HepG2 (cell line): ENCODE measurements around the gene GPBAR1. TPM values are rescaled to one million over a fixed set of nuclear protein-coding genes. Genes with fewer than 3 reads are reported as not detected.

Experiments used
- AGO2 ChIP-seq: fragments of 200-400 bp; formaldehyde crosslinking; optimal IDR thresholded peaks from 2 replicates; pipeline ENCODE3; 2017; ENCODE audit warnings: mild to moderate bottlenecking, low read depth, low read length, moderate library complexity
- ARNT ChIP-seq: fragments of 450-650 bp; IDR thresholded peaks from 2 replicates; pipeline ENCODE4 v1.6.1; 2017
- ELK4 ChIP-seq: sonication (generic); formaldehyde crosslinking; IDR thresholded peaks from 2 replicates; pipeline ENCODE4 v1.9.0; 2021; ENCODE audit warnings: missing genetic modification reagents, borderline replicate concordance
- FOXM1 ChIP-seq: sonication (generic); formaldehyde crosslinking; IDR thresholded peaks from 2 replicates; pipeline ENCODE4 v1.5.0; 2020; ENCODE audit warnings: missing genetic modification reagents
- GABPA ChIP-seq, 2 experiments: IDR thresholded peaks; 2 replicates each; pipeline ENCODE4 v1.6.1; 2011 to 2016; ENCODE audit warnings: low read depth in 2 of 2, low read length in 1 of 2, missing biosample characterization in 1 of 2, missing genetic modification characterization in 1 of 2
- MZF1 ChIP-seq: sonication (generic); formaldehyde crosslinking; IDR thresholded peaks from 2 replicates; pipeline ENCODE4 v1.8.1; 2023; ENCODE audit warnings: mild to moderate bottlenecking, missing genetic modification reagents, borderline replicate concordance
- PAF1 ChIP-seq: IDR thresholded peaks from 2 replicates; pipeline ENCODE4 v1.6.1; 2016; ENCODE audit warnings: missing genetic modification reagents, missing compliant biosample characterization
- RNF219 ChIP-seq: sonication (generic); formaldehyde crosslinking; IDR thresholded peaks from 2 replicates; pipeline ENCODE4 v1.5.0; 2020; ENCODE audit warnings: mild to moderate bottlenecking, missing genetic modification reagents
- SNAPC5 ChIP-seq: sonication (generic); formaldehyde crosslinking; IDR thresholded peaks from 2 replicates; pipeline ENCODE4 v1.8.1; 2023; ENCODE audit warnings: mild to moderate bottlenecking, missing genetic modification reagents, borderline replicate concordance
- SRSF1 ChIP-seq: fragments of 200-400 bp; formaldehyde crosslinking; optimal IDR thresholded peaks from 2 replicates; pipeline ENCODE3; 2017; ENCODE audit warnings: mild to moderate bottlenecking, low read depth, low read length, moderate library complexity
- YEATS2 ChIP-seq: sonication (generic); formaldehyde crosslinking; IDR thresholded peaks from 2 replicates; pipeline ENCODE4 v1.4.0; 2020; ENCODE audit warnings: missing genetic modification reagents, borderline replicate concordance
- ZBTB44 ChIP-seq: sonication (generic); formaldehyde crosslinking; IDR thresholded peaks from 2 replicates; pipeline ENCODE4 v1.4.0; 2020; ENCODE audit warnings: missing genetic modification reagents
- ZKSCAN8 ChIP-seq: IDR thresholded peaks from 2 replicates; pipeline ENCODE4 v1.6.1; 2016; ENCODE audit warnings: borderline replicate concordance, missing genetic modification reagents, missing compliant biosample characterization
- ZNF503 ChIP-seq: sonication (generic); formaldehyde crosslinking; IDR thresholded peaks from 2 replicates; pipeline ENCODE4 v1.4.0; 2020; ENCODE audit warnings: missing genetic modification reagents
- ZNF619 ChIP-seq: sonication (generic); formaldehyde crosslinking; IDR thresholded peaks from 2 replicates; pipeline ENCODE4 v1.4.0; 2020; ENCODE audit warnings: mild to moderate bottlenecking, missing genetic modification reagents
- ZNF629 ChIP-seq: sonication (generic); formaldehyde crosslinking; conservative IDR thresholded peaks from 2 replicates; pipeline ENCODE4 v1.5.0; 2020; ENCODE audit warnings: missing genetic modification reagents
- ZNF670 ChIP-seq: sonication (generic); formaldehyde crosslinking; IDR thresholded peaks from 2 replicates; pipeline ENCODE4 v1.8.0; 2022; ENCODE audit warnings: mild to moderate bottlenecking, missing genetic modification reagents, borderline replicate concordance
- polyA plus RNA-seq, 8 experiments: library from polyadenylated mRNA; depleted of rRNA in 3 of 8; stranded (reverse) in 7 of 8; unstranded in 1 of 8; fragments of >200 nt; fragmentation: Illumina TruSeq in 4 of 8; extraction: Trizol in 4 of 8; gene quantifications; 2 replicates each; pipeline versions ENCODE4 v1.2.1 to v1.2.3, GENCODE V29; 2011 to 2016; ENCODE audit warnings: low read depth in 4 of 8, missing spikeins in 1 of 8, mixed read lengths in 1 of 8; ENCODE audit not compliant: insufficient read depth in 1 of 8
- total RNA-seq, 5 experiments: library from RNA; depleted of rRNA; stranded (reverse); fragments of >200 nt; fragmentation: Illumina TruSeq; extraction: Trizol; gene quantifications; 2 replicates each; pipeline ENCODE4 v1.2.3, GENCODE V29; 2016; ENCODE audit warnings: low read depth in 1 of 5

GPBAR1 gene
- total and polyA plus RNA-seq, 2 of the 13 experiments (the other 11 are each of a cell fraction or from before 2014, with no cell fraction given), result 0.05 to 0.09 TPM

- no peak for TF ChIP-seq SNAPC5 (CRISPR knock-in tag)
- TF ChIP-seq FOXM1 (CRISPR knock-in tag), result no peak
- TF ChIP-seq SRSF1, result no peak
- no peak for TF ChIP-seq ZBTB44 (CRISPR knock-in tag)
- TF ChIP-seq ZNF629 (CRISPR knock-in tag), result peak; percentile 22; the same call in 1 of the 2 replicates
- peak; percentile 97 for TF ChIP-seq GABPA (IDR thresholded peaks at IDR 0.05; ENCODE audit: low read depth, low read length)
- peak; percentile 91 for TF ChIP-seq GABPA (CRISPR knock-in tag; IDR thresholded peaks at IDR 0.05; ENCODE audit: low read depth)
- TF ChIP-seq ZKSCAN8 (CRISPR knock-in tag), result 0 out of 2 replicates have a peak, but pooled peaks have one; percentile 46
- no peak for TF ChIP-seq MZF1 (CRISPR knock-in tag)
- no peak for TF ChIP-seq ZNF670
- TF ChIP-seq AGO2, result no peak
- TF ChIP-seq ZNF619, result peak; percentile 47; the same call in 1 of the 2 replicates
- no peak for TF ChIP-seq PAF1
- peak; percentile 82; the same call in 1 of the 2 replicates for TF ChIP-seq YEATS2
- no peak for TF ChIP-seq ARNT
- TF ChIP-seq ELK4 (CRISPR knock-in tag), result peak; percentile 87; the same call in 1 of the 2 replicates
- TF ChIP-seq RNF219 (CRISPR knock-in tag), result no peak
- peak; percentile 51; the same call in 1 of the 2 replicates for TF ChIP-seq ZNF503 (CRISPR knock-in tag)
These were observed 44.0 kb upstream of the GPBAR1 start, which contains the start of gene ARPC2 (continued) for GRCh38 chr2:218216674-218217359.
